Measurements from ENCODE around the gene PEX16. TPM values are rescaled to one million over a fixed set of nuclear protein-coding genes. Genes with fewer than 3 reads are reported as not detected.

The PEX16 gene
- total RNA-seq, 1 experiment from 2014 or later, result 98.4 TPM

GRCh38 chr11:45899086-45899447, 18.6 kb downstream of the PEX16 start:
- no peak for DNase-seq (ENCODE audit: low spot score)

GRCh38 chr11:45897556-45897955, 20.1 kb downstream of the PEX16 start:
- DNase-seq (ENCODE audit: low spot score), result no peak

GRCh38 chr11:45896422-45896984, 21.2 kb downstream of the PEX16 start:
- DNase-seq (ENCODE audit: low spot score), result no peak

GRCh38 chr11:45895553-45896259, 22.0 kb downstream of the PEX16 start:
- no peak for DNase-seq (ENCODE audit: low spot score)

- no peak for DNase-seq (ENCODE audit: low spot score)
Observed at GRCh38 chr11:45894555-45895247, 23.0 kb downstream of the PEX16 start.

- no peak for DNase-seq (ENCODE audit: low spot score)
Observed at GRCh38 chr11:45892856-45893255, 24.8 kb downstream of the PEX16 start.

GRCh38 chr11:45890886-45891550, 26.7 kb downstream of the PEX16 start:
- no peak for DNase-seq (ENCODE audit: low spot score)

- no peak for DNase-seq (ENCODE audit: low spot score)
Observed at GRCh38 chr11:45889966-45890365, 27.7 kb downstream of the PEX16 start.

GRCh38 chr11:45889555-45889954, 28.1 kb downstream of the PEX16 start:
- DNase-seq (ENCODE audit: low spot score), result no peak

- no peak for DNase-seq (ENCODE audit: low spot score)
Observed at GRCh38 chr11:45887587-45887986, 30.1 kb downstream of the PEX16 start.

- no peak for DNase-seq (ENCODE audit: low spot score)
Observed at GRCh38 chr11:45886816-45887520, 30.7 kb downstream of the PEX16 start.

GRCh38 chr11:45885921-45886721, 31.6 kb downstream of the PEX16 start:
- no peak for DNase-seq (ENCODE audit: low spot score)

GRCh38 chr11:45885274-45885920, 32.3 kb downstream of the PEX16 start, which contains the start of gene MAPK8IP1:
Gene MAPK8IP1, plus strand, starts transcription at chr11:45885651. Its CDS starts 170 bp downstream, at chr11:45885821.
- peak; percentile 51 for DNase-seq (ENCODE audit: low spot score)

- no peak for DNase-seq (ENCODE audit: low spot score)
Observed at GRCh38 chr11:45884596-45885185, 33.0 kb downstream of the PEX16 start.

GRCh38 chr11:45881708-45882368, 35.8 kb downstream of the PEX16 start:
- no peak for DNase-seq (ENCODE audit: low spot score)

- DNase-seq (ENCODE audit: low spot score), result no peak
Observed at GRCh38 chr11:45880772-45881570, 36.7 kb downstream of the PEX16 start.

GRCh38 chr11:45879803-45880686, 37.6 kb downstream of the PEX16 start:
- no peak for DNase-seq (ENCODE audit: low spot score)
